CD4-positive, alpha-beta T cell treated with Interleukin-15 for 4 hours (primary cell): Measurements from ENCODE around the gene GRPEL1.

ENCODE experiments used
- DNase-seq: peaks from one replicate; pipeline ENCODE4 v3.0.0-alpha.2; 2020; ENCODE audit warnings: low spot score

The GRPEL1 gene

GRCh38 chr4:7044137-7044930 lies 23.5 kb downstream of the GRPEL1 start:
- DNase-seq: no peak

GRCh38 chr4:7043284-7044136 lies 24.4 kb downstream of the GRPEL1 start, which contains the start of gene TADA2B:
Gene TADA2B, plus strand, starts transcription at chr4:7043372. Its CDS starts 208 bp downstream, at chr4:7043580.
- DNase-seq: peak; percentile 47

GRCh38 chr4:7042503-7043283 lies 25.2 kb downstream of the GRPEL1 start:
- DNase-seq: peak; percentile 96

GRCh38 chr4:7041801-7042502 lies 25.9 kb downstream of the GRPEL1 start:
- no peak for DNase-seq

- DNase-seq: no peak
Measured at GRCh38 chr4:7041246-7041645, 26.6 kb downstream of the GRPEL1 start.

- no peak for DNase-seq
Measured at GRCh38 chr4:7040765-7041164, 27.1 kb downstream of the GRPEL1 start.

GRCh38 chr4:7037425-7037824 lies 30.4 kb downstream of the GRPEL1 start:
- no peak for DNase-seq

- DNase-seq: no peak
Measured at GRCh38 chr4:7034262-7035081, 33.4 kb downstream of the GRPEL1 start.

GRCh38 chr4:7032596-7032995 lies 35.3 kb downstream of the GRPEL1 start:
- no peak for DNase-seq

GRCh38 chr4:7031558-7032449 lies 36.1 kb downstream of the GRPEL1 start:
- no peak for DNase-seq

- DNase-seq: no peak
Measured at GRCh38 chr4:7030856-7031255, 37.0 kb downstream of the GRPEL1 start.

- no peak for DNase-seq
Measured at GRCh38 chr4:7029921-7030320, 37.9 kb downstream of the GRPEL1 start.

GRCh38 chr4:7029212-7029611 lies 38.7 kb downstream of the GRPEL1 start:
- DNase-seq: no peak

- no peak for DNase-seq
Measured at GRCh38 chr4:7027913-7028312, 40.0 kb downstream of the GRPEL1 start.

GRCh38 chr4:7027284-7027683 lies 40.6 kb downstream of the GRPEL1 start:
- no peak for DNase-seq

GRCh38 chr4:7026107-7026506 lies 41.8 kb downstream of the GRPEL1 start:
- no peak for DNase-seq

- DNase-seq: no peak
Measured at GRCh38 chr4:7025040-7025602, 42.7 kb downstream of the GRPEL1 start.

GRCh38 chr4:7024336-7024890 lies 43.5 kb downstream of the GRPEL1 start:
- no peak for DNase-seq

- no peak for DNase-seq
Measured at GRCh38 chr4:7023901-7024300, 44.0 kb downstream of the GRPEL1 start.
